GM12878 (cell line): ENCODE results near the gene CDH8. TPM values are rescaled to one million over a fixed set of nuclear protein-coding genes. Genes with fewer than 3 reads are reported as not detected.

ENCODE experiments used
- ATAC-seq: fragments of 200-7000 bp; cut with Tn5 transposase; 3 replicates; pipeline ENCODE4 v1.9.1; 2020; ENCODE audit warnings: mild to moderate bottlenecking, moderate library complexity
- BruUV-seq: library from RNA; stranded (reverse); fragments of 400-500 nt; replicated peaks from 2 replicates; lab custom pipeline; 2021; lab: Mats Ljungman, UMichigan
- CTCF ChIA-PET: fragments of 300-600 bp; sonication (Branson Sonifier 250); formaldehyde crosslinking; extraction: SDS; loops from one replicate; lab custom pipeline; 2021; ENCODE audit warnings: inconsistent platforms; lab: Yijun Ruan, JAX
- POLR2A ChIA-PET: fragments of 350-600 bp; formaldehyde crosslinking; extraction: SDS; loops from one replicate; lab custom pipeline; 2021; ENCODE audit warnings: inconsistent platforms; lab: Charles Lee
- RAD21 ChIA-PET: fragments of 300-600 bp; sonication (Branson Sonifier 250); formaldehyde crosslinking; loops from one replicate; lab custom pipeline; 2023; ENCODE audit warnings: antibody characterized with exemption; ENCODE audit not compliant: unreplicated experiment; lab: Charles Lee
- SMC1A ChIA-PET: fragments of 300-600 bp; sonication (Branson Sonifier 250); formaldehyde crosslinking; loops from one replicate; lab custom pipeline; 2023; ENCODE audit not compliant: unreplicated experiment, uncharacterized antibody; lab: Charles Lee
- DNase-seq: peaks from one replicate; pipeline ENCODE4 v3.0.0-alpha.2; 2011; ENCODE audit warnings: low read depth, low spot score
- FAIRE-seq: peaks from 3 replicates; lab custom pipeline; 2011; peaks lifted over from hg19 to GRCh38; lab: Jason Lieb, UNC
- H2AFZ ChIP-seq: 2 replicates; pipeline ENCODE4 v1.6.0; 2011; ENCODE audit warnings: low read depth, low read length, control low read depth; ENCODE audit not compliant: control insufficient read depth
- H3K27ac ChIP-seq: 2 replicates; pipeline ENCODE4 v1.5.1; 2011; ENCODE audit warnings: control low read depth; ENCODE audit not compliant: control insufficient read depth, insufficient read depth
- H3K27me3 ChIP-seq, 2 experiments: replicated peaks in 1 of 2; 2 replicates each; pipeline versions ENCODE4 v1.6.0 to v1.6.1; 2011; ENCODE audit warnings: low read length in 1 of 2; ENCODE audit not compliant: control insufficient read depth in 2 of 2, insufficient read depth in 2 of 2
- H3K36me3 ChIP-seq, 2 experiments: 2 replicates each; pipeline ENCODE4 v1.5.1; 2011; ENCODE audit warnings: low read length in 1 of 2; ENCODE audit not compliant: control insufficient read depth in 2 of 2, insufficient read depth in 2 of 2
- H3K4me1 ChIP-seq: 2 replicates; pipeline ENCODE4 v1.6.1; 2011; ENCODE audit warnings: mild to moderate bottlenecking, low read length, moderate library complexity, mixed read lengths; ENCODE audit not compliant: control insufficient read depth, insufficient read depth
- H3K4me2 ChIP-seq: 2 replicates; pipeline ENCODE4 v1.6.0; 2011; ENCODE audit warnings: control low read depth; ENCODE audit not compliant: control insufficient read depth, insufficient read depth
- H3K4me3 ChIP-seq: fragments of 200-600 bp; sonication (generic); 2 replicates; pipeline ENCODE4 v1.5.1; 2016
- H3K79me2 ChIP-seq: 2 replicates; pipeline ENCODE4 v1.6.0; 2011; ENCODE audit warnings: low read length; ENCODE audit not compliant: control insufficient read depth, insufficient read depth
- H3K9ac ChIP-seq: 2 replicates; pipeline ENCODE4 v1.8.0; 2011; ENCODE audit warnings: low read length, control low read depth, mixed read lengths; ENCODE audit not compliant: control insufficient read depth, insufficient read depth
- H3K9me3 ChIP-seq: replicated peaks from 3 replicates; pipeline ENCODE4 v1.5.1; 2011; ENCODE audit warnings: mild to moderate bottlenecking, low read length; ENCODE audit not compliant: control insufficient read depth, insufficient read depth
- H4K20me1 ChIP-seq: 2 replicates; pipeline ENCODE4 v1.6.0; 2011; ENCODE audit not compliant: control insufficient read depth, insufficient read depth
- BACH1 ChIP-seq: fragments of 450-650 bp; IDR thresholded peaks from 2 replicates; pipeline ENCODE4 v1.6.1; 2017; ENCODE audit warnings: mild to moderate bottlenecking, borderline replicate concordance
- BHLHE40 ChIP-seq, 2 experiments: fragments of 450-650 bp in 1 of 2; IDR thresholded peaks; 2 replicates each; pipeline ENCODE4 v1.6.1; 2011 to 2017; ENCODE audit warnings: low read depth in 2 of 2, borderline replicate concordance in 1 of 2, improper control_type of control experiment in 1 of 2, low read length in 1 of 2, mild to moderate bottlenecking in 1 of 2
- CBX5 ChIP-seq: sonication (generic); IDR thresholded peaks from 2 replicates; pipeline ENCODE4 v1.6.1; 2016; ENCODE audit warnings: low read depth, moderate library complexity, mild to moderate bottlenecking, inconsistent platforms
- CHD2 ChIP-seq: IDR thresholded peaks from 2 replicates; pipeline ENCODE4 v1.6.1; 2011; ENCODE audit warnings: low read depth, low read length, improper control_type of control experiment, borderline replicate concordance
- CHD4 ChIP-seq: fragments of 200-600 bp; sonication (generic); IDR thresholded peaks from 2 replicates; pipeline ENCODE4 v1.6.1; 2016; ENCODE audit warnings: mild to moderate bottlenecking
- EZH2 ChIP-seq: IDR thresholded peaks from 2 replicates; pipeline ENCODE4 v1.6.1; 2012; ENCODE audit warnings: low read depth, mild to moderate bottlenecking, control low read depth, inconsistent platforms, low read length, borderline replicate concordance; ENCODE audit not compliant: control insufficient read depth
- MEF2B ChIP-seq: fragments of 450-650 bp; IDR thresholded peaks from 2 replicates; pipeline ENCODE4 v1.6.1; 2018; ENCODE audit warnings: mild to moderate bottlenecking, moderate library complexity; ENCODE audit not compliant: partially characterized antibody, poor library complexity, severe bottlenecking
- MLLT1 ChIP-seq: fragments of 450-650 bp; IDR thresholded peaks from 2 replicates; pipeline ENCODE4 v1.6.1; 2016; ENCODE audit warnings: mild to moderate bottlenecking
- MYB ChIP-seq: fragments of 150-350 bp; IDR thresholded peaks from 2 replicates; pipeline ENCODE4 v1.6.1; 2014; ENCODE audit warnings: mild to moderate bottlenecking, low read depth, low read length, borderline replicate concordance
- SKIL ChIP-seq: fragments of 450-650 bp; IDR thresholded peaks from 2 replicates; pipeline ENCODE4 v1.6.1; 2017; ENCODE audit warnings: mild to moderate bottlenecking, low read depth, inconsistent platforms; ENCODE audit not compliant: poor library complexity, severe bottlenecking
- SMARCA5 ChIP-seq: fragments of 450-650 bp; IDR thresholded peaks from 2 replicates; pipeline ENCODE4 v1.6.1; 2017; ENCODE audit warnings: mild to moderate bottlenecking
- ZZZ3 ChIP-seq: IDR thresholded peaks from 2 replicates; pipeline ENCODE4 v1.6.1; 2011; ENCODE audit warnings: low read depth; ENCODE audit not compliant: control insufficient read depth, insufficient read length
- WGBS: methylation state at CpG from one replicate; pipeline ENCODE4 v1.1.6; 2016; ENCODE audit warnings: low lambda C conversion rate; ENCODE audit not compliant: insufficient replicate concordance, insufficient coverage; ENCODE audit errors: missing lambda C conversion rate; 5-methylcytosine and 5-hydroxymethylcytosine counted together
- in situ Hi-C: fragments of 300-500 bp; cut with MboI; formaldehyde crosslinking; loops from 9 replicates; pipeline ENCODE4 v1.14.3; 2018; ENCODE audit warnings: mixed read lengths
- intact Hi-C: fragments of 100-400 bp; cut with micrococcal nuclease; formaldehyde crosslinking; loops from one replicate; pipeline ENCODE4 v1.14.2; 2022; ENCODE audit not compliant: unreplicated experiment
- polyA plus RNA-seq, 11 experiments: library from polyadenylated mRNA; depleted of rRNA in 4 of 11; unstranded in 6 of 11; stranded (reverse) in 5 of 11; fragments of >200 nt; fragmentation: Nextera tagmentation in 4 of 11; fragmentation: Illumina TruSeq in 1 of 11; extraction: Ambion mirVana in 4 of 11; extraction: Trizol in 1 of 11; gene quantifications; 1 replicate in 1 of 11; 2 replicates in 10 of 11; pipeline versions ENCODE4 v1.2.1 to v1.2.3, GENCODE V29; 2011 to 2016; ENCODE audit warnings: inconsistent platforms in 2 of 11, missing spikeins in 2 of 11, low read depth in 1 of 11
- total RNA-seq, 4 experiments: library from RNA; depleted of rRNA in 3 of 4; stranded (reverse); fragments of >200 nt in 3 of 4; fragmentation: Illumina TruSeq in 1 of 4; extraction: Trizol in 1 of 4; gene quantifications; 2 replicates each; pipeline versions ENCODE4 v1.2.1 to v1.2.3, GENCODE V29; 2013 to 2021

The CDH8 gene
- total and polyA plus RNA-seq, 10 of the 15 experiments (the other 5 are each of a cell fraction or from before 2014, with no cell fraction given), result 0.13 to 0.68 (median 0.25) TPM; not detected in 3

DNA sequence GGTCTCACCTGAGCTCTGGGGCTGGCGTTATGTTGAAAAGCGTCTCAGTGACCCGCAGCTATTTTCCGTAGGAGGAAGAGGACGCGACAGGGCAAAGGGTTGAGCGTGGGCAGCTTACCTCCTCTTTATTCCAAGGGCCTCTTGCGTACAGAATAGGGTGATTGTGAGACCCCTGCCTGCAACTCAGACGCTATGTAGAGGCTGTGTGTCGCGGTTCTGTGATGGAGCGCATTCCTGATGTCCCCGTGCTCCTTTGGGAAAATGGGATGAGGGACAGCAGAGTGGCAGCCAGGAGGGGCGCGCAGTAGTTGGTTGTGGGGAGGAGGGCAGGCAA, 531 bp upstream of the CDH8 start (continued):
- TF ChIP-seq SKIL, result no peak
- no peak for TF ChIP-seq BACH1
- no peak for TF ChIP-seq CBX5

- no peak overlapping the region for H3K9ac ChIP-seq
- no peaks in the 10 kb centered on the region for H3K9me3 ChIP-seq
- intact Hi-C loops, result no loop called here
- FAIRE-seq (no peak), DNase-seq (no peak), ATAC-seq (no peak)
- ChIA-PET POLR2A (no interaction called here), RAD21 (interaction anchor here (1.2 kb wide), 1 partner anchor 14 kb away, joined by 3 read pairs; no protein-coding TSS in a partner anchor), SMC1A (no interaction called here), CTCF (no interaction called here)
- WGBS, result 58% methylated on average over 65 of the region's 65 CpGs
- H3K36me3 ChIP-seq, result no peaks in the 10 kb centered on the region
- no TSS peak for BruUV-seq
- H3K27ac ChIP-seq, result no peak overlapping the region
- no peaks in the 10 kb centered on the region for H3K79me2 ChIP-seq
- no peaks in the 10 kb centered on the region for H3K4me1 ChIP-seq
- in situ Hi-C loops, result no loop called here
- TF ChIP-seq MYB (no peak), MLLT1 (no peak), BHLHE40 (IDR thresholded peaks at IDR 0.05; ENCODE audit: borderline replicate concordance in 1 of 2, low read depth in 2 of 2, low read length in 1 of 2) (no peak), MEF2B (no peak), CHD2 (no peak), EZH2 (no peak), CHD4 (no peak), SMARCA5 (no peak), ZZZ3 (no peak)
- no peaks in the 10 kb centered on the region for H4K20me1 ChIP-seq
- no peaks in the 10 kb centered on the region for H3K27me3 ChIP-seq
- H3K4me2 ChIP-seq, result no peak overlapping the region
- H3K4me3 ChIP-seq, result no peak overlapping the region
- no peak overlapping the region for H2AFZ ChIP-seq
These were observed 834 bp downstream of the CDH8 start for GRCh38 chr16:62035115-62036092.
